CD14-positive monocyte (primary cell): Measurements from ENCODE around the gene NTNG1. TPM values are rescaled to one million over a fixed set of nuclear protein-coding genes. Genes with fewer than 3 reads are reported as not detected.

Source experiments
- DNase-seq, 3 donors: peaks; one replicate each; pipeline ENCODE4 v3.0.0-alpha.2; 2011 to 2022
- H2AFZ ChIP-seq: 2 replicates; pipeline ENCODE4 v1.6.0; 2012; ENCODE audit warnings: mild to moderate bottlenecking, low read depth, low read length, inconsistent platforms; ENCODE audit not compliant: insufficient read depth, poor library complexity, severe bottlenecking
- H3K27ac ChIP-seq, 2 donors: 1 replicate in 1 of 2; 2 replicates in 1 of 2; pipeline ENCODE4 v1.5.1; 2012 to 2013; ENCODE audit warnings: low read length in 2 of 2, control low read depth in 1 of 2, inconsistent platforms in 1 of 2, low read depth in 1 of 2, mild to moderate bottlenecking in 1 of 2
- H3K27me3 ChIP-seq, 2 donors: one replicate each; pipeline versions ENCODE4 v1.6.0 to v1.6.1; 2011 to 2013; ENCODE audit warnings: low read length in 2 of 2; ENCODE audit not compliant: control insufficient read depth in 2 of 2, insufficient read depth in 2 of 2
- H3K36me3 ChIP-seq, 2 donors: replicated peaks in 1 of 2; 1 replicate in 1 of 2; 2 replicates in 1 of 2; pipeline versions ENCODE4 v1.5.1 to v1.6.1; 2012 to 2013; ENCODE audit warnings: low read length in 2 of 2, control low read depth in 1 of 2, inconsistent platforms in 1 of 2, mild to moderate bottlenecking in 1 of 2; ENCODE audit not compliant: insufficient read depth in 2 of 2, control insufficient read depth in 1 of 2
- H3K4me1 ChIP-seq, 2 donors: 1 replicate in 1 of 2; 2 replicates in 1 of 2; pipeline versions ENCODE4 v1.5.1 to v1.6.1; 2012 to 2013; ENCODE audit warnings: low read length in 2 of 2, control low read depth in 1 of 2, inconsistent platforms in 1 of 2, mild to moderate bottlenecking in 1 of 2, moderate library complexity in 1 of 2; ENCODE audit not compliant: insufficient read depth in 2 of 2, control insufficient read depth in 1 of 2
- H3K4me2 ChIP-seq: replicated peaks from 2 replicates; pipeline ENCODE3; 2012; ENCODE audit warnings: low read length, moderate library complexity, mild to moderate bottlenecking; ENCODE audit not compliant: poor library complexity, severe bottlenecking; ENCODE audit errors: extremely low read depth
- H3K4me3 ChIP-seq, 3 experiments: fragments of 200-600 bp in 1 of 3; sonication (generic) in 1 of 3; replicated peaks in 1 of 3; 1 replicate in 2 of 3; 2 replicates in 1 of 3; pipeline ENCODE4 v1.5.1; 2011 to 2013; ENCODE audit warnings: low read length in 3 of 3, mild to moderate bottlenecking in 3 of 3, control low read depth in 2 of 3, low read depth in 2 of 3, inconsistent platforms in 1 of 3, moderate library complexity in 1 of 3
- H3K79me2 ChIP-seq: 2 replicates; pipeline ENCODE4 v1.6.0; 2012; ENCODE audit warnings: mild to moderate bottlenecking, control low read depth, inconsistent platforms, low read length, moderate library complexity; ENCODE audit not compliant: insufficient read depth
- H3K9ac ChIP-seq: 2 replicates; pipeline ENCODE4 v1.6.0; 2017; ENCODE audit warnings: low read length, mild to moderate bottlenecking; ENCODE audit not compliant: insufficient read depth, poor library complexity, severe bottlenecking
- H3K9me3 ChIP-seq, 2 donors: replicated peaks in 1 of 2; 1 replicate in 1 of 2; 2 replicates in 1 of 2; pipeline versions ENCODE4 v1.5.1 to v1.6.1; 2012 to 2013; ENCODE audit warnings: low read length in 2 of 2, control low read depth in 1 of 2; ENCODE audit not compliant: control insufficient read depth in 1 of 2, insufficient read depth in 1 of 2
- H4K20me1 ChIP-seq: 2 replicates; pipeline ENCODE4 v1.6.0; 2012; ENCODE audit warnings: mild to moderate bottlenecking, low read length, control low read depth, moderate library complexity; ENCODE audit not compliant: insufficient read depth
- H3K27ac Mint-ChIP-seq, 7 donors: one replicate each; pipeline ENCODE4 v1.8.0; 2020; ENCODE audit warnings: mild to moderate bottlenecking in 7 of 7, mixed read lengths in 7 of 7, moderate library complexity in 6 of 7, inconsistent platforms in 2 of 7
- H3K27me3 Mint-ChIP-seq, 3 donors: one replicate each; pipeline ENCODE4 v1.8.0; 2021 to 2022; ENCODE audit warnings: low read depth in 3 of 3, mild to moderate bottlenecking in 3 of 3, mixed read lengths in 3 of 3, moderate library complexity in 3 of 3, inconsistent platforms in 1 of 3
- H3K36me3 Mint-ChIP-seq, 2 donors: one replicate each; pipeline ENCODE4 v1.8.0; 2020; ENCODE audit warnings: mixed read lengths in 2 of 2, inconsistent platforms in 1 of 2, mild to moderate bottlenecking in 1 of 2
- H3K4me1 Mint-ChIP-seq: one replicate; pipeline ENCODE4 v1.8.0; 2020; ENCODE audit warnings: mild to moderate bottlenecking, mixed read lengths
- H3K4me3 Mint-ChIP-seq, 2 donors: one replicate each; pipeline ENCODE4 v1.8.0; 2020; ENCODE audit warnings: mild to moderate bottlenecking in 2 of 2, mixed read lengths in 2 of 2, moderate library complexity in 1 of 2
- H3K9me3 Mint-ChIP-seq, 7 donors: one replicate each; pipeline ENCODE4 v1.8.0; 2020 to 2022; ENCODE audit warnings: mixed read lengths in 7 of 7, mild to moderate bottlenecking in 6 of 7, moderate library complexity in 6 of 7, inconsistent platforms in 2 of 7
- CTCF ChIP-seq: fragments of 200-600 bp; IDR thresholded peaks from one replicate; pipeline ENCODE4 v1.8.0; 2022; ENCODE audit warnings: antibody characterized with exemption, mild to moderate bottlenecking
- WGBS: methylation state at CpG from one replicate; pipeline ENCODE4 v1.1.5; 2013; ENCODE audit warnings: missing lambda C conversion rate; ENCODE audit not compliant: insufficient coverage; 5-methylcytosine and 5-hydroxymethylcytosine counted together
- intact Hi-C, 2 donors: fragments of 100-400 bp; cut with micrococcal nuclease; formaldehyde crosslinking; loops; one replicate each; pipeline versions ENCODE4 v1.15.0 to v1.15.1; 2023
- polyA plus RNA-seq, 3 donors: library from polyadenylated mRNA; depleted of rRNA in 1 of 3; unstranded in 2 of 3; stranded (reverse) in 1 of 3; fragments of 300-500 nt in 2 of 3; fragments of >200 nt in 1 of 3; fragmentation: Illumina TruSeq in 2 of 3; gene quantifications; 1 replicate in 2 of 3; 2 replicates in 1 of 3; pipeline ENCODE4 v1.2.3, GENCODE V29; 2012 to 2021

NTNG1 gene
- polyA plus RNA-seq, 3 donors, result not detected

- Mint-ChIP-seq H3K27ac (no peak overlapping the region), H3K36me3 (no peaks in the 10 kb centered on the region), H3K4me3 (no peak overlapping the region), H3K9me3 (peaks cover 0 to 3% (median 0%) of the 10 kb centered on the region in 7 donors), H3K27me3 (no peaks in the 10 kb centered on the region), H3K4me1 (no peaks in the 10 kb centered on the region)
- intact Hi-C loops, result no loop called here
- no peaks in the 10 kb centered on the region for H3K4me1 ChIP-seq
- no peak overlapping the region for H3K4me2 ChIP-seq
- no peaks in the 10 kb centered on the region for H3K27me3 ChIP-seq
- H3K9ac ChIP-seq, result no peak overlapping the region
- H3K9me3 ChIP-seq, result no peaks in the 10 kb centered on the region
- H3K4me3 ChIP-seq, result no peak overlapping the region
- no peak for DNase-seq
- no peaks in the 10 kb centered on the region for H3K79me2 ChIP-seq
- no peak overlapping the region for H2AFZ ChIP-seq
- 91% methylated on average over 1 of the region's 1 CpG for WGBS
- H3K27ac ChIP-seq, result no peak overlapping the region
- H3K36me3 ChIP-seq, result no peaks in the 10 kb centered on the region
- TF ChIP-seq CTCF, result no peak
- no peaks in the 10 kb centered on the region for H4K20me1 ChIP-seq
Measured at GRCh38 chr1:107195476-107195875, 54.6 kb downstream of the NTNG1 start.

- no peak overlapping the region for H3K4me3 Mint-ChIP-seq
- Histone ChIP-seq H3K79me2 (no peaks in the 10 kb centered on the region), H3K4me1 (no peaks in the 10 kb centered on the region), H3K27ac (no peak overlapping the region), H3K4me2 (no peak overlapping the region), H3K4me3 (no peak overlapping the region), H3K9ac (no peak overlapping the region), H3K27me3 (no peaks in the 10 kb centered on the region), H2AFZ (no peak overlapping the region), H3K36me3 (no peaks in the 10 kb centered on the region), H4K20me1 (no peaks in the 10 kb centered on the region), H3K9me3 (no peaks in the 10 kb centered on the region)
- DNase-seq, result no peak
- no peak overlapping the region for H3K27ac Mint-ChIP-seq
- 0% methylated on average over 1 of the region's 5 CpGs for WGBS
- no peaks in the 10 kb centered on the region for H3K27me3 Mint-ChIP-seq
- intact Hi-C loops, result no loop called here
- peak; percentile 49 for TF ChIP-seq CTCF
- H3K4me1 Mint-ChIP-seq, result no peaks in the 10 kb centered on the region
- no peaks in the 10 kb centered on the region for H3K36me3 Mint-ChIP-seq
- H3K9me3 Mint-ChIP-seq, result peaks cover 0 to 3% (median 0%) of the 10 kb centered on the region in 7 donors
Measured at GRCh38 chr1:107196973-107197562, 56.2 kb downstream of the NTNG1 start.
